PC-3 (cell line): Measurements from ENCODE around the gene CORIN.

Source experiments
- EZH2 ChIP-seq: fragments of 300-600 bp; sonication (generic); IDR thresholded peaks from one replicate; pipeline ENCODE4 v1.6.1; 2017; ENCODE audit warnings: antibody characterized with exemption, mild to moderate bottlenecking, low read length; ENCODE audit not compliant: unreplicated experiment
- EZH2phosphoT487 ChIP-seq: fragments of 300-600 bp; sonication (generic); IDR thresholded peaks from 2 replicates; pipeline ENCODE4 v1.6.1; 2018; ENCODE audit warnings: mild to moderate bottlenecking, antibody characterized with exemption, low read length, borderline replicate concordance
- TF ChIP-seq, protein P1 (sequence below): fragments of 300-600 bp; sonication (generic); conservative IDR thresholded peaks from 2 replicates; pipeline ENCODE4 v1.5.1; 2017; ENCODE audit warnings: antibody characterized with exemption, low read depth, mild to moderate bottlenecking, low read length

DNA sequence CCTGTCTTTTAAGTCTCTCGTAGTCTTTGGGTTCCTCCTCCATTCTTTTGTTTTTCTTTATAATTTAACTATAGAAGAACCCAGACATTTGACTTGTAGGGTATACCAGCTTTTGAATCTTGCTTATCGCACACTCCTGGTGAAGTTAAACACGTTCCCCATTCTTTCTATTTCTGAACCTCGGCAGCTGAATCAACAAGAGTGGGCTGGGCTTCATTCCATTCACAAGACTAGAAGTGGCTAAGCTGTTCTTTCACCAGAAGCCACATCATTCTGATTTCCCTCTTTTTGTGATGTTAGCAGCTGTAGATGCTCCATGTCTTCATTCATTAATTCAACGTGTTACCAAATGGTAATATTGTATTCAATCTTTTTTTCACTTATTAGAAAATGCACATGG is 167.9 kb downstream of the CORIN start:
- TF ChIP-seq, protein P1, sequence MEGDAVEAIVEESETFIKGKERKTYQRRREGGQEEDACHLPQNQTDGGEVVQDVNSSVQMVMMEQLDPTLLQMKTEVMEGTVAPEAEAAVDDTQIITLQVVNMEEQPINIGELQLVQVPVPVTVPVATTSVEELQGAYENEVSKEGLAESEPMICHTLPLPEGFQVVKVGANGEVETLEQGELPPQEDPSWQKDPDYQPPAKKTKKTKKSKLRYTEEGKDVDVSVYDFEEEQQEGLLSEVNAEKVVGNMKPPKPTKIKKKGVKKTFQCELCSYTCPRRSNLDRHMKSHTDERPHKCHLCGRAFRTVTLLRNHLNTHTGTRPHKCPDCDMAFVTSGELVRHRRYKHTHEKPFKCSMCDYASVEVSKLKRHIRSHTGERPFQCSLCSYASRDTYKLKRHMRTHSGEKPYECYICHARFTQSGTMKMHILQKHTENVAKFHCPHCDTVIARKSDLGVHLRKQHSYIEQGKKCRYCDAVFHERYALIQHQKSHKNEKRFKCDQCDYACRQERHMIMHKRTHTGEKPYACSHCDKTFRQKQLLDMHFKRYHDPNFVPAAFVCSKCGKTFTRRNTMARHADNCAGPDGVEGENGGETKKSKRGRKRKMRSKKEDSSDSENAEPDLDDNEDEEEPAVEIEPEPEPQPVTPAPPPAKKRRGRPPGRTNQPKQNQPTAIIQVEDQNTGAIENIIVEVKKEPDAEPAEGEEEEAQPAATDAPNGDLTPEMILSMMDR: no peak
- TF ChIP-seq EZH2: no peak
- TF ChIP-seq EZH2phosphoT487: no peak
